HG03097 (cell line): ENCODE data around the gene CYTH3.
"Not testable (repeated sequence)": the region's sequence is repeated elsewhere in the genome, so short reads cannot be mapped to it uniquely, and the experiment has no call there.

Experiments used
- ATAC-seq: cut with Tn5 transposase; IDR thresholded peaks from one replicate; pipeline ENCODE4 v1.9.1; 2021; ENCODE audit not compliant: unreplicated experiment, low FRiP score

The CYTH3 gene

DNA sequence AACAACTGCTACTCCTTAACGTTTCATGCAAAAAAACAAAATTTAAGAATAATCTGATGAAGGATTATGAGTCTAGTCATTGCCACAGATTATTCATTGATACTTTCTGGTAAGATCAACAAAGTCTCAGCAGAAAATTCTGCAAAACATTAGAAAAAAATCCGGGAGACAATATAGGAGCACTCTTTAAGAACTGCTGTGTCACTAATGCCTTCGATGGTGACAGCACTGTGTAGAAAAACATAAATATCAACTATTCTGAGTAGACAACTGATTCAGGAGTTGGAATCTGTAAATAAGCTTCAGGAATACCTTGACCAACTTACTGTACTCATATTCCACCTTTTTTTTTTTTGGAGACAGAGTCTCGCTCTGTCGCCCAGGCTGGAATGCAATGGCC, 69.0 kb downstream of the CYTH3 start:
- no peak for ATAC-seq

GRCh38 chr7:6202117-6202516, 70.3 kb downstream of the CYTH3 start:
- no peak for ATAC-seq

DNA sequence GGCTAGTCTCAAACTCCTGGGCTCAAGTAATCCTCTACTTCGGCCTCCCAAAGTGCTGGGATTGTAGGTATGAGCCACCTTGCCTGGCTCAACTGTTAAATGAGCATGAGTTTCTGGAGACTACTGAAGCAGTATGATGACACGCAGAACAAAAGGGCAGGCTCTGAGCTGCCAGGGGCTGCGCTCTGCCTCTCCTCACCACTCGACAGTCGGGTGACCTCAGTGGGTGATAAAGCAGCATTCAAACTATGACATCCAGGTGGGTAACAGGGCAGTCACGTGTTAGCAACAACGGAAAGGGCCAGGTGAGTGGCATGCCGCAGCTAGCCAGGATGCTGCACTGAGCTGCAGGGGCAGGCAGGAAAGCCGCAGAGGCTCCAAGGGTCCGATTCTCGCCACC, 71.5 kb downstream of the CYTH3 start:
- ATAC-seq, result no peak

DNA sequence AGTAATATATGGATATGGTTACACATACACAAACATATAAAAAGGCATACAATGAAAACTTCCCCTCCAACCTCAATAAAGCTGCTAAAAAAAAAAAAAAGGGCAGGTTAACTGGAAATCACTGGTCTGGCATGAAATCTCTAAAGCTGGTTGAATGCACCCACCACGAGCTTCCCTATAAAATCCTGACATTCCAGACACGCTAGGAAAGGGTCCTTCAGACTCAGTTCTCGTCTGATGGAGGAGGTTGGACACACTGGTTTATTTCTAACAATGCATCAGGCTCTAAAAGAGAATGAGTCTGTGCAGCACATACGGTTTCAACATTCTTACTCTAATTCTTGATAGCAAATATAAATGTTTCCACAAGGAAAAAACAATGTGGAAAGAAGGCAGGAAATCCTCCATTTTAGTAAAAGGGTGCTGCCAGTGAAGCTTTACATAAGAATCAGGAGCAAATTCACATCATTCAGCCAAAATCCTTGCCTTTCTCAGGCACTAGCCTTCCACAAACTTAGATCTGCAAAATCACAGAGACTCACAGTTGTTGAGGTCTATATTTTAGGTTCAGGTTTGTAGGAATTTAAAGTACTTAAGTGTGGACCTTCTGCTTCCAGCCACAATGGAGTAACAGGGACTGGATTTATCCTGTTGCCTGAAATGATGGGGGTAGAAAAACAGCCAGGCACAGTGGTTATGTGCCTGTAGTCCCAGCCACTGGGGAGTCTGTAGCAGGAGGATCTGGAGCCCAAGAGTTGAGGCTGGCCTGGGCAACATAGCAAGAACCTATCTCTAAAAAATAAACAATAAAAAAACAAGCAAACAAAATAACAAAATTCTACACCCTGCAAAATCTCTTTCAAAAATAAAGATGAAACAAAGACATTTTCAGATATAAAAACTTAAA, 73.5 kb downstream of the CYTH3 start:
- ATAC-seq, result no peak

DNA sequence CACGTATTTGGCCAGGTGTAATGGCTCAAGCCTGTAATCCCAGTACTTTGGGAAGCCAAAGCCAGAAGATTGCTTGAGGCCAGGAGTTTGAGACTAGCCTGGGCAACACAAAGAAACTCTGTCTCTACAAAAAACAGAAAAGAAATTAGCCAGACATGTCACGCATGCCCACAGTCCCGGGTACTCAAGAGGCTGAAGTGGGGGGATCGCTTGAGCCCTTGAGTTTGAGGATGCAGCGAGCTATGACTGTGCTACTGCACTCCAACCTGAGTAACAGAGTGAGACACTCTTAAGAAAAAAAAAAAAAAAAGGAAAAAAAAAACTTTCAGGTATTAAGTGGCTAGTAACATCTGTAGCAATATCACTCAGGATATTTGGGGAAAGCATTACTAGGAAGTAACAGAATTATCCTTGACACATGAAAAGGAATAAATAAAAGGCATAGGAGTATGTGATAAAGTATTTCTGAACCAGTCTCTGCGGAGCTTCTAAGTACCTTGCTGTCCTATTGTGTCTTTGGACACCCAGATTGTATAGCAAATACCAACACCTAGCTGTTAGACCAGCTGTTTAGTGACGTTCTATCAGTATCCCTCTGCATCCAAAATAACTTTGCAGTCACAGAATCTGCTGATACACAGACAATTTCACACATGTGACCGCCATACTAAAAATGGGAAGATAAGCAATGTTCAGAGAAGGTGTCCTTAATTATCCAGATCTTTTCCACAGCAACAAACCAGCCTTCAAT, 74.4 kb downstream of the CYTH3 start:
- no peak for ATAC-seq

DNA sequence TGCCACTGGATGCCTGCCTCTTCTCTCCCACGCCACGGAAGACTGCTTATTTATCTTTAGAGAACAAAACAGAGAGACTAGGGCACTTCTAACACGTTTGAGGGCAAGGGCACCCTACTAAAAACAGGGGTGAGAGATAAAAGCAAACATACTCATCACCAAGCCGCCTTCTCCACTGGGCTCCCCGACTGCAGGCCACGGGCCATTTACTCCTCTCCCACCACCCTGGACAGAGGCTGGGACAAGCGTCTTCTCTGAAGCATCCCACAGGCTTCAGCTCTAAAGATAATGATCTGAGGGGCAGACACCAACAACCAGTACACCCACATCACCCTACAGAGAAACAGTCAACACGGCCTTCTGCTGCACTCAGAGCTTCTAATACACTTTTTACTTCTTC, 78.7 kb downstream of the CYTH3 start:
- no peak for ATAC-seq

DNA sequence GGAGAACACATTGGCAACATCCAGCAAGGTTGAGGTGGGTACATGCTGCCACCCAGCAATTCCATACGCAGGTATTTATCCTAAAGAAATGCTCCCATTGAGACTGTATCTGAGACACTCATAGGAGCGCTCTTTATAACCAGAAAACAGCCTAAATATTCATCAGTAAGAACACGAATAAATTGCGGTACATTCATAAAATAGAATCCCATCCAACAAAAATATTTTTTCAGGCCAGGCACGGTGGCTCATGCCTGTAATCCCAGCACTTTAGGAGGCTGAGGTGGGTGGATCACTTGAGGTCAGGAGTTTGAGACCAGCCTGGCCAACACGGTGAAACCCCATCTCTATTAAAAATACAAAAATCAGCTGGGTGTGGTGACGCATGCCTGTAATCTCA, 81.9 kb downstream of the CYTH3 start:
- ATAC-seq, result not testable (repeated sequence)

DNA sequence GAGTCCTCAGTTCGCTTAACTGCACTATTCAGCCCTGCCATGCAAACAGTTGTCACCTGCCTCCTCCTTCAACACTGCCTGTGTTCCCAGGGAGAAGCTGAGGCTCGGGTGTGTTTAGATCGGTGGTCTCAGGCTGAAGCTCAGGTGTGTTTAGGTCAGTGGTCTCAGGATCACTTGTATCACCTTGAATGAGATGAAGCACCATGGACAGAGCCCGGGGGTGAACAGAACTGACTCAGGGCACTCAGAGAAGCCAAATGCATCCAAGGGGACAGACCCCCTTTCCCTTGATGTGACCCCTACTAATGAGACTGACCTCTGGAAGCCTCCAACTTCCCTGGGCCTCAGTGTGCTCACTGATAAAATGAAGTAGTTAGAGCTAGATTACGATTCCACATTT, 84.0 kb downstream of the CYTH3 start:
- no peak for ATAC-seq

GRCh38 chr7:6186577-6186976, 85.8 kb downstream of the CYTH3 start:
- no peak for ATAC-seq

DNA sequence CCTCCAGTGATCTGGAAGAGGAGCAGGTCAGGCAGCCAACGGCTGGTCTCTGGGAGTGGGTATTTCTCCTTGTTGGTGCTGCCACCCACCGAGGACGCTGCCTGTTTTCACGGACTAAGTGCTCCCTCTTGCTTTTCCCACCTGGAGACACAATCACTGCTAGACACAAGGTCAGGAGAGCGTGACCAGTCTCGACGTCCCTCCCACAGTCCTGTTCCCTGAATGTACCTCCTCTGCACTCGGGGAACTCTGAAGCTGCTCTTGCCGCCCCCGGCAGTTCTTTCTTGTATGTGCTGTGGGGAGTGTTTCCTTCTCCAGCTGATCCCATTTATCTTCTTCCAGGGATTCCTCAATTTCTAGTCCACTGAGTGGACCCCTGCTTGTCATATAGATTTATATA, 89.4 kb downstream of the CYTH3 start:
- ATAC-seq, result no peak

GRCh38 chr7:6181136-6181535, 91.3 kb downstream of the CYTH3 start:
- no peak for ATAC-seq

DNA sequence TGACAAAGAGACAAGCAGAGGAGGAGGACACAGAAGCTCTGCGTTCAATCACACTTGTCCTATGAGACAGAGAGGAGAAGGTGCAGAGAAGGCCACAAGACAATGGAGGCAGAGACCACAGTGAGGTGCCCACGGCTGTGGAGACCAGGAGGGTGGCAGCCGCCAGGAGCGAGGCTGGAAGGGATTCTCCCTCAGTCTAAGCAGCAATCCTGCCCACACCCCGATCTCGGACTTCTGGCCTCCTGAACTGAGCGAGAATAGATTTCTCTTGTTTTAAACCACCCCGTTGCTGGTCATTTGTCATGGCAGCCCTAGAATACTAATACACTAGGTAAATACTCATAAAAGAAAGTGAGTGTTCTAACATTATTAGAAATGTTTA, 92.1 kb downstream of the CYTH3 start:
- ATAC-seq, result no peak

DNA sequence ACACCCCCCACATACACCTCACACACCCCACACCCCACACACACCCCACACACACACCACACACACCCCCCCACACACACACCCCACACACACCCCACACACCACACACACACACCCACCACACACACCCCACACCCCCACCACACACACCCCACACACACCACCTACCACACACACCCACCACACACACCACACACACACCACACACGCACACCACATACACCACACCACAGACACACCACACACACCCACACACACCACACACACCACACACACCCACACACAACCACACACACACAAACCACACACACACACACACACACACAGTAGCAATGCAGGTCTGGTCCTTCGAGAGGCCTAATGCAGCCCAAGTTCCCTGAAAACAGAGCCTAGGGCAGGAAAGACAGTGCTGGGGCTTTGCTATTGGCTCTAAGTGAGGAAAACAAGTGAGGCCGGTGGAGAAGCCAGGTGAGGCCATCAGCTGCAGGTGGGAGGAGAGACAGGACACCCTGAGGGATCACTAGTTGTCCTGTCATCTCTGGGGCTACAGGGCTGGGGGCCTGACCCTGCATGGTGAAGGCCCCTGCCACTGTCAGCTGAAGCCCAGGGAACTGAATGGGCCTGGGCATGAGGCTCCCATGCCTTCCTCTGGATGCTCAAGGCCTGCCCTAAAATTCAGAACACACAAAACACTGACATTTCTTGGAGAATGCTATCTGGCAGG, 92.6 kb downstream of the CYTH3 start:
- no peak for ATAC-seq

DNA sequence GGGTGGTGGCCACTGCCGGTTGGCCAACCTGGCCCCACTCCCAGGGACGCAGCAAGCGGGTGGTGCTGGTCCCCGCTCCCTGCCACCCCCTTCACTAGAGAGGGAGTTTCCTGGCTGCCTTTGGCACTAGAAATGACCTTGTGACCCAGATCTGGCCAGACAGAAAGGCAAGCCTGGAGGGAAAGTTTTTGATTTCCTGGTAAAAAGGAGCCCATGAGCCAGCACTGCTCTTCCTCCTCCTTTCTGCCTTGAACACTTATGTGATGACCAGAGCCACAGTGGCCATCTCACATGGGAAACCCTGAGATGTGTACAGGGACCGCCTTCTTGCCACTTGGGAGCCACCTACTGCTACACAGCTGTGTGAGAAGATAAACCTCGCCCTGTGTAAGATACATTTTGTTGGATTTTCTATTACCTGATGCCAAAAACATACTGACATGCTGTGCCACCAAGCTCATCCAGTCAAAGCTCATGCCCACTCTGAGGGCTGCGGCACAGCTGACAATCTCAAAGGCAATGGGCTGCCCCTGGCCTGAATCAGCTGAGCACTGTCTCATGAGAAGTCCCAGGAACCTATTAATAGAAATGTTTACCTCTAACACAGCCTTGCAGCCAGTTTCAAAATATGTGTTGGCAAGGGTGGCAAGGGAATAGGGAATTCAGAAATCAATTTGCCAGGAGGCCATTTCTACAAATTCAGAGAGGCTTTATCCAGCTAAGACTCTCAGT, 94.0 kb downstream of the CYTH3 start:
- no peak for ATAC-seq

DNA sequence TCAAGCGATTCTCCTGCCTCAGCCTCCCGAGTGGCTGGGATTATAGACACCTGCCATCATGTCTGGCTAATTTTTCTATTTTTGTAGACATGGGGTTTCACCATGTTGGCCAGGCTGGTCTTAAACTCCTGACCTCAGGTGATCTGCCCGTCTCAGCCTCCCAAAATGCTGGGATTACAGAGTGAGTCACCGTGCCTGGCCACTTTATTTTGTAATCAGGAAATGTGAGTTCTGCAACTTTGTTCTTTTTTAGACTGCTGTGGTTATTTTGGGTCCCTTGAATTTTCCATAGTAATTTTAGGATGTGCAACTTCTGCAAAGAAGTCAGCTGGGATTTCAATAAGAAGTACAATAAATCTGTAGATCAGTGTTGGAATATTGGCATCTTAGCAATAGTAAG, 96.8 kb downstream of the CYTH3 start:
- ATAC-seq, result no peak

GRCh38 chr7:6172910-6173295, 99.5 kb downstream of the CYTH3 start:
- no peak for ATAC-seq

DNA sequence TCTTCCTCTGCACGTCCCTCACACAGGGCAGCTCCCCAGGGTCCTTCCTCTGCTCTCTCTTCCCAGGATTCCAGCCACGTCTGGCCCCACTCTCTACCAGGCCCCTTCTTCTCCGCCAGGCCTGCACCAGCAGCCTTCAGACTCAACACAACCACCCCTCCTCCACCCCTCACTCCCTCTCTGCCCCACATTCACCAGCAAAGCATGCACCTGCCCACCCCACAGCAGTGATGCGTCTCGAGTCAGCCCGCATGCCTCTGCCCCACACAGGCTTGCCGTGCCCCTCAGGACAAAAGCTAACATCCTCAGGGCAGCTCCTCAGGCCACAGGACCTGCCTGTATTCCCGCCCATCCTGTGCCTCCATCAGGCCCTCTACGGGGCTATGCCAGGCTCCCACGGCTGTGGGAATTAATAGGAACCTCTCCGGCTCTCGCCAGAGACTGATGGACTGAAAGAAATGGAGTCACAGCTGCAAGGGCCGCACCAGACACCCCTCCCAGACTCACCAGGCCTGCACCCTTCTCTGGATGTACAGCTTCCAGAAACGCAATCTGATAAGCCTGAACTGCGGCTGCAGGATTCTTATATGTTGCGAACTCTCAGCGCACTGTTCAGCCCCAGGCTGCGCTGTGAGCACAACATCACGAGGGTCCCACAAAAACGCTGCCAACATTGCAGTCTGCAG, 100.1 kb downstream of the CYTH3 start:
- ATAC-seq, result no peak

GRCh38 chr7:6171532-6172223, 100.7 kb downstream of the CYTH3 start:
- ATAC-seq, result no peak
